Measurements from ENCODE around the gene GCAT.
A peak's percentile ranks its signal among the peaks of the same experiment; 100 is the strongest.

The GCAT gene

GRCh38 chr22:37809672-37810333 lies 2.1 kb downstream of the GCAT start:
- no peak for DNase-seq (ENCODE audit: low read depth in 2 of 3, low spot score in 1 of 3)

GRCh38 chr22:37811867-37812266 lies 4.1 kb downstream of the GCAT start:
- DNase-seq (ENCODE audit: low read depth in 2 of 3, low spot score in 1 of 3) = no peak

- DNase-seq (ENCODE audit: low read depth in 2 of 3, low spot score in 1 of 3) = no peak
These were observed 5.3 kb downstream of the GCAT start for GRCh38 chr22:37812869-37813678.

- no peak for DNase-seq (ENCODE audit: low read depth in 2 of 3, low spot score in 1 of 3)
These were observed 7.9 kb downstream of the GCAT start for GRCh38 chr22:37815593-37815992.

- DNase-seq (ENCODE audit: low read depth in 2 of 3, low spot score in 1 of 3) = no peak
These were observed 8.9 kb downstream of the GCAT start for GRCh38 chr22:37816543-37817180.

GRCh38 chr22:37817705-37818408 lies 10.1 kb downstream of the GCAT start:
- peak; percentile 68 to 89 (median 81) for DNase-seq (ENCODE audit: low read depth in 2 of 3, low spot score in 1 of 3)

- peak; percentile 46 to 63 (median 49) for DNase-seq (ENCODE audit: low read depth in 2 of 3, low spot score in 1 of 3)
These were observed 10.8 kb downstream of the GCAT start for GRCh38 chr22:37818409-37819104.

- no peak for DNase-seq (ENCODE audit: low read depth in 2 of 3, low spot score in 1 of 3)
These were observed 11.3 kb downstream of the GCAT start for GRCh38 chr22:37819105-37819433.

GRCh38 chr22:37820350-37820749 lies 12.6 kb downstream of the GCAT start:
- no peak for DNase-seq (ENCODE audit: low read depth in 2 of 3, low spot score in 1 of 3)

- no peak for DNase-seq (ENCODE audit: low read depth in 2 of 3, low spot score in 1 of 3)
These were observed 14.5 kb downstream of the GCAT start for GRCh38 chr22:37822079-37822833.

GRCh38 chr22:37823134-37823985 lies 15.6 kb downstream of the GCAT start, which contains the start of gene GALR3:
TSS of gene GALR3 (plus strand) at chr22:37823382. CDS start at chr22:37823407, 25 bp downstream.
- DNase-seq (ENCODE audit: low read depth in 2 of 3, low spot score in 1 of 3) = no peak

GRCh38 chr22:37824674-37825641 lies 17.2 kb downstream of the GCAT start:
- no peak for DNase-seq (ENCODE audit: low read depth in 2 of 3, low spot score in 1 of 3)

GRCh38 chr22:37827056-37827455 lies 19.3 kb downstream of the GCAT start:
- DNase-seq (ENCODE audit: low read depth in 2 of 3, low spot score in 1 of 3) = no peak

- DNase-seq (ENCODE audit: low read depth in 2 of 3, low spot score in 1 of 3) = no peak
These were observed 22.5 kb downstream of the GCAT start for GRCh38 chr22:37830093-37830842.

GRCh38 chr22:37831472-37831871 lies 23.7 kb downstream of the GCAT start:
- no peak for DNase-seq (ENCODE audit: low read depth in 2 of 3, low spot score in 1 of 3)

- DNase-seq (ENCODE audit: low read depth in 2 of 3, low spot score in 1 of 3) = no peak
These were observed 24.5 kb downstream of the GCAT start for GRCh38 chr22:37832022-37832857.
